Mucosa of descending colon (tissue), 3 donors: ENCODE measurements around the gene EVI2B. TPM values are rescaled to one million over a fixed set of nuclear protein-coding genes. Genes with fewer than 3 reads are reported as not detected.
"Not testable (repeated sequence)": the region's sequence is repeated elsewhere in the genome, so short reads cannot be mapped to it uniquely, and the experiment has no call there.

Source experiments
- ATAC-seq: fragments of 200-7000 bp; cut with Tn5 transposase; one replicate; pipeline ENCODE4 v1.9.1; 2020; ENCODE audit warnings: mild to moderate bottlenecking, moderate library complexity
- DNase-seq, 3 donors: peaks; one replicate each; pipeline ENCODE4 v3.0.0-alpha.2; 2020
- H3K36me3 ChIP-seq: fragments of 200-600 bp; one replicate; pipeline ENCODE4 v1.8.0; 2021; ENCODE audit warnings: low read depth, mild to moderate bottlenecking
- H3K4me1 ChIP-seq: fragments of 200-600 bp; one replicate; pipeline ENCODE4 v1.8.0; 2021; ENCODE audit warnings: low read depth, mild to moderate bottlenecking
- H3K4me3 ChIP-seq: fragments of 200-600 bp; one replicate; pipeline ENCODE4 v1.8.0; 2021; ENCODE audit warnings: mild to moderate bottlenecking
- H3K9me3 ChIP-seq: fragments of 200-600 bp; one replicate; pipeline ENCODE4 v1.8.0; 2021; ENCODE audit warnings: mild to moderate bottlenecking
- CTCF ChIP-seq: fragments of 200-600 bp; IDR thresholded peaks from one replicate; pipeline ENCODE4 v1.8.0; 2022; ENCODE audit warnings: antibody characterized with exemption, mild to moderate bottlenecking
- intact Hi-C, 2 donors: fragments of 100-400 bp; cut with DNase I in 1 of 2; cut with micrococcal nuclease in 1 of 2; formaldehyde crosslinking; loops; one replicate each; pipeline versions ENCODE4 v1.11.0 to v1.11.1; 2022; cut with DNase I, micrococcal nuclease
- total RNA-seq, 3 donors: library from RNA; stranded (reverse); fragmentation: NEBNext Ultra II Directional in 2 of 3; extraction: Animal tissue kit (Norgen Biotek cat#: 25700) in 2 of 3; gene quantifications; one replicate each; pipeline versions ENCODE4 v1.2.1 to v1.2.4, GENCODE V29; 2021 to 2023
- donor health status: DM: no; HTN: no; CAD: no; lungs with moderate emphysema.
- donor health status: DM: no; HTN: no; CAD: no.
- donor health status: DM: no; HTN: yes; CAD: no.

Gene EVI2B
- total RNA-seq, 3 donors from 2014 or later: 3.3 to 9.5 (median 7.8) TPM

GRCh38 chr17:31269036-31269577 is 44.7 kb downstream of the EVI2B start:
- DNase-seq (no peak), ATAC-seq (no peak)
- Histone ChIP-seq H3K4me1 (no peaks in the 10 kb centered on the region), H3K36me3 (no peaks in the 10 kb centered on the region), H3K9me3 (no peaks in the 10 kb centered on the region), H3K4me3 (no peak overlapping the region)
- TF ChIP-seq CTCF: no peak
- intact Hi-C loops: no loop called here

GRCh38 chr17:31266042-31266441 is 47.8 kb downstream of the EVI2B start:
- intact Hi-C loops: no loop called here
- no peak for ATAC-seq
- TF ChIP-seq CTCF: no peak

GRCh38 chr17:31262923-31263322 is 50.9 kb downstream of the EVI2B start:
- H3K4me3 ChIP-seq: not testable (repeated sequence)

More at GRCh38 chr17:31266042-31266441, 47.8 kb downstream of the EVI2B start:
- no peak for DNase-seq
- Histone ChIP-seq H3K4me1 (no peaks in the 10 kb centered on the region), H3K4me3 (no peak overlapping the region), H3K36me3 (no peaks in the 10 kb centered on the region), H3K9me3 (no peaks in the 10 kb centered on the region)

GRCh38 chr17:31261601-31262000 is 52.3 kb downstream of the EVI2B start:
- no peak for ATAC-seq
- intact Hi-C loops: no loop called here
- DNase-seq: no peak
- no peak for TF ChIP-seq CTCF
- Histone ChIP-seq H3K36me3 (no peaks in the 10 kb centered on the region), H3K4me3 (no peak overlapping the region), H3K4me1 (no peaks in the 10 kb centered on the region), H3K9me3 (no peaks in the 10 kb centered on the region)

More at GRCh38 chr17:31262923-31263322, 50.9 kb downstream of the EVI2B start:
- H3K4me1 ChIP-seq, DNase-seq, H3K9me3 ChIP-seq, intact Hi-C loops, ATAC-seq, H3K36me3 ChIP-seq: not testable (repeated sequence)

- H3K36me3 ChIP-seq: no peaks in the 10 kb centered on the region
- ATAC-seq: no peak
These were observed 53.7 kb downstream of the EVI2B start for GRCh38 chr17:31260151-31260550.

GRCh38 chr17:31256936-31257335 is 56.9 kb downstream of the EVI2B start:
- no peaks in the 10 kb centered on the region for H3K4me1 ChIP-seq
- no peaks in the 10 kb centered on the region for H3K9me3 ChIP-seq
- no peak for TF ChIP-seq CTCF
- H3K36me3 ChIP-seq: no peaks in the 10 kb centered on the region
- H3K4me3 ChIP-seq: no peak overlapping the region
- no peak for ATAC-seq
- intact Hi-C loops: no loop called here
- DNase-seq: no peak

More at GRCh38 chr17:31260151-31260550, 53.7 kb downstream of the EVI2B start:
- H3K4me3 ChIP-seq: no peak overlapping the region
- no peaks in the 10 kb centered on the region for H3K9me3 ChIP-seq
- intact Hi-C loops: no loop called here
- no peaks in the 10 kb centered on the region for H3K4me1 ChIP-seq
- DNase-seq: no peak
- TF ChIP-seq CTCF: no peak
